Stimulated activated naive CD4-positive, alpha-beta T cell treated with Interleukin-2 at 50 U/mL for 16 hours (primary cell): ENCODE data around the gene ESAM.

Experiments used
- DNase-seq: peaks from one replicate; lab custom pipeline; 2025; lab: John Stamatoyannopoulos, UW

Gene ESAM

DNA sequence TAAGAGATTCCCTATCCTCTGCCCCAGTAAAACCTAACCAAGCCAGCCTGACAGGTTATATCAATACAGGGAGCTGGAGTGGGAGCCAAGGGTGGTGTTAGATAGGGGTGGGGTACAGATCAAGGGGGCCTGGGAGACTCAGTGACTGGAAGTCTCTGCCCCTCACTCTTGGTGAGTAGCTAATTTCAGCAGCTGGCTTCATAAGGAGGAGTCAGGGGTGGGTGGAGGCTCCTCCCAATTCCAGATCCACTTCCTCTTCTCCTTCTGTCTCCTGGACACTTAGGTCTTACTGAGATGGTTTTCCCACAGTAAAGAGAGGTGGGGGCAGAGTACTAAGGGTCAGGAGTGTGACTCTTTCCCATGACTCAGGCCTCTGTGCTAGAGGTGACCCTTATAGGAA lies 8.9 kb downstream of the ESAM start:
- no peak for DNase-seq

DNA sequence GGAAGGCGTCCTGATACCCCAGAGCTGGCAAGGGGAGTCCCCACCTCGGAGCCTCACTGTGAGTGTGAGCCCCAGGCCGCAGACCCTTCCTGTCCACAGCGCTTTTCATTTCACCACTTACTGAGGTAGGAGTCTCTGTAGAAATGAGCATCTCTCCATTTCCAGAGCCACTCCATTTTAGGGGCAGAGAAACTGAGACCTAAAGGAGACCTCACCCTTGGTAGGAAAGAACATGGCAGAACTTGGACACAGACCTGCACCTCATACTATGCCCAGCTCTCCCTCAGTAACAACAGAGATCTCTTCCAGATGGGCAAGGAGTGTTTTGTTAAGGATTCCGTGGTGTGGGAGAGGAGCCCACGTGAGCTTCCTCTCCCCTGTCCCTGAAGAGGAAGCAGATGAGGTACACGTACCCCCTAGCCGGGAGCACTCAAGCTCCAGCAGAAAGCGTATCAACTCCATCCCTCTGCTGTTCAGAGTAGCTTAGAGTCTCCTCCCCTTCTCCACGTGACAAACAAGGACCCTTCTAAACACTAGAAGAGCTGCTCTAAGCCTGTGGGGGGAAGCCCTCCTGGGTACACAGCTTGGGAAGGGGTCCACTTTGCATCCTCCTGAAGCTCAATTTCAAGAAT lies 9.5 kb downstream of the ESAM start:
- no peak for DNase-seq

DNA sequence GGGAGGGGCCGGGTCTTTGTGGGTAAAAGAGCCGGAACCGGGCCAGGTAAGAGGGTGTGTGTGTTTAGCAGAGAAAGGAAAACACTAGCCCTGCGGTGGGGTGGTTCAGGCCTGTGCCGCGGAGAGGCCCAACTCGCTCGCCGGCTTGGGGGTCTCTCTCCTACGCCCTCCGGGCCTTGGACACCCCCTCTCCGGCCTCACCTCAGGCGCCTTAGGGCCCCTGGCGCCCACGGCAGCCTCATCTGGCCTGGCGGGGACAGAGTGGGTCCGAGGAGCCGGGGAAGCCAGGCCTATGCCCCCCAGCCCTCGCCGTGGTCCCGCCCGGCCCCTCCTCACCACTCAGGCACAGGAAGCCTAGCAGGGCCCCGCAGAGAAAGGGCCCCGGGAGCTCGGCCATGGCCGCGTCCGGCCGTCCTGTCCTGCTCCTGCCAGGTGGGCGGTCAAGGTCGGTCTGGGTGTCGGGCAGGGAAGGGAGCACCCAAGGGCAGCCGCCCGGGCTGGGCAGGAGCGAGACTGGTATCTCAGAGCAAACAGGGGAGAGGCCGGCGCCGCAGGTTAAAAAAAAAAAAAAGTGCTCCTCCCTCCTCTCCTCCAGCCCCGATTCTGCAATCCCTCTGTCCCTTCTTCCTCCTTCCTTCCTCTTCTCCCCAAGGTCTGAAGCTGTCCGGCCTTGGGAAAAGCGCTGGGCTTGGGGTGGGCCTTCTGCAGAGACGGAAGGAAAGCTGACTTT lies 10.2 kb downstream of the ESAM start, which contains the start of gene VSIG2:
VSIG2 (minus strand) TSS at position 515 of the 730 bp plus-strand sequence; CDS start at position 397, 118 bp downstream.
- DNase-seq: no peak

DNA sequence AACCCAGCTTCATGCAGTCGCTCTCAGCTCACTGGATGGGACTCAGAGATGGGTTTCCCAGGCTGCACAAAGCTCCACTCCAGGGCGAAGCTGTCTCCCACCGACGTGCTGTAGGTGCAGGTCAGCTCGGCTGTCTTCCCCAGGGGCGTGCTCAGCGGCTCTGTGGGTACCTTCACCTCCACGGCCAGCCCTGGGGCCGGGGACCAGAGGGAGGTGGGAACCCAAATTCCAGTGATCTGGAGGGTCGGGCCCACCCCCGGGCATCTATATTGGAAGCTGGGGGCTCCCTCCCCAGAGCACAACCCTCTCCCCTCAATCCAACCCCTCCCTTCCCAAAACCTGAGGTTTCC lies 10.7 kb downstream of the ESAM start:
- no peak for DNase-seq

DNA sequence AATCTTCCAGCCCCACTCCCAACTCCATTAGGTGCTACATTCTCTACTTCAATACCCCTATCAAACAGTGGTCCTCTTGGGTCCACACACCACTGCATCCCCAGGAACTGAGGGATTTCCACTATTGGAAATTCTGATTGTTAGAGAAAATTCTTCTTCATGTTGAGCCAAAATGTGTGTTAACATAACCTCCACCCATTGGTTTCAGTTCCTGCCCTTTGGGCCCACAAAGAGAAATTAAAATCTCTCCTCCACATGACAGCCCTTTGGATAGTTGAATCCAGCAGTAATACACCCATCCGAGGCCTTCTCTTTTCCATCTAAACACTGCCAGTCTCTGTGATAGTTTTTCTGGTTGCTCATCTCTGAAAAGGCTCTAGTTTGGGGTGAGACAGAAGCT lies 12.2 kb downstream of the ESAM start:
- no peak for DNase-seq

DNA sequence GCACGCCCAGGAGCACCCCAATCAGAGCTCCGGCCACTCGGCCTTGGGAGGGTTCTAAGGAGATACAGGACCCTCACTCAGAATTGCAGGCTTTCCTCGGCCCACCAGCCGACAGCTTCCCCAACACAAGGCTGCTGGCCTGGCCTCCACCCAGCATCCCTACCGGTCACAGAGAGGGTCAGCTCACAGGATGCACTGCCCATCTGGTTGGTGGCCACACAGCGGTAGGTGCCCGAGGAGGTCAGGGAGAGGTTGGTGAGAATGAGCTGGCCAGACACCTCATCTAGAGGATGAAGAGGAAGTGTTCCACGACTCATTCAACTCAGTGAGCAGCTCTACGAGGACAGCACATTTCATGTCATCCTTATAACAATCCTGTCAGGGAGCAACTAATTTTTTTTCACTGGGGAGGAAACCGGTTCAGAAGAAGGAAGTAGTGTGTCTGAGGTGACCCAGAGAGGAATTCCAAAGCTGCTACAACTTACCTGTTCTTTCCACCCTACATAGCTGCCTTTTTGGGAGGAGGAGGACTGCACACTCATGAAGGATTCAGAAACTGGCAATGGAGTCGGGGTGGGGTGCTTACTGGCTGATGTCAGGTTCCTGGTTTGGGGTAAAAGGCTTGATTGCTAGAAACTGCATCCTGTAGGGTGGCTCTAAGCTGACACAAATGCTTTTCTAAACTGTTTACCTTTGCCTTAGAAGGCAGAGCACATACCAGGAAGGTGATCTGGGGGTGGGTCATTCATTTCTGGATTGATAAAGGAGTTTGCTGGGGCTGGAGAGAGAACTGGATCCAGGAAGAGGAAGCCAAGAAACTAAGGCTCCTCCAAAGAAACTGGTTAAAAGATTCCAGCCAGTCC lies 13.4 kb downstream of the ESAM start:
- no peak for DNase-seq

DNA sequence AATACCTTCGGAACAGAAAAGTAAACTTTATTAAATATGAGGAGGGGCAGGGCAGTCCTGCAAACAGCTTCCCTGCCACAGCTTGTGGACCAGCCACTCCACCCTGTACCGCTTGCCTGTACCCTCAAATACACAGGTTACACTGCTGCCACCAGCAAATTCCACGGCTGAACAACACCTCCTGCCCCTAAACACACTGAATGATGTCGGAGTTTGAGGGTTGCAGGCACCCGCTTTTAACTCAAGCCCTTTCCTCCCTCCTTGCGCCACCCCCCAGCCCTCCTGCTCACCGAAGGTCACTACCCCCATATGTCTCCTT lies 14.0 kb downstream of the ESAM start:
- DNase-seq: no peak

DNA sequence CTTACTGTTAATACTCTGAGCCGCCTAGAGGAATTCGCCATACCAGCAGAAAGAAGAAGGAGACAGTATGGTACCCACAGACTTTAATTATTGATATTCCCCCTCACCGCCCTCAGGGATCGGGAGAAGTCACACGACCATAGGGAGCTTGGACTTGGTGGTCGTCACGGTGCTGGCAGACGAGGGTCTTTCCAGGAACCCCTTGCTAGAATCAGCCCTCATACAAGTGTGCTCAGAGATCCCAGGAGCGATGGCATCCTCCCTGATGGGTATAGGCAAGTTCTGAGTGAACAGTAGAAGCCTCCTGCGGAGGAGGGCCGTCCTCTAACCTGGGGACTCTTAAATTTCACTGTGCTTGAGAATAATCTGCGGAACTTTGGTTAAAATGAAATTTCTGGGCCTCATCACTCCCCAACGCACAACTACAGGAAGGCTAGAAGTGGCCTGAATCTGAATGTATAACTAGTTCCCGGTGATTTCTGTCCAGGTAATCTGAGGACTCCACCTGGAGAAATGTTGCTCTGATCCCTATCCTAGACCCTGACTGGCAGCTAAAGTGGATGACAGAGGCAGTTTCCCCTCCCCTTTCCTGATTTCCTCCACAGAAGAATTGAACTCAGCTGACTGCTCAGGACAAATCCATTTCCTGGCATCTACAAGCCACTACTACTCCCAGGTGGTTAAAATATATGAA lies 14.5 kb downstream of the ESAM start:
- DNase-seq: no peak

DNA sequence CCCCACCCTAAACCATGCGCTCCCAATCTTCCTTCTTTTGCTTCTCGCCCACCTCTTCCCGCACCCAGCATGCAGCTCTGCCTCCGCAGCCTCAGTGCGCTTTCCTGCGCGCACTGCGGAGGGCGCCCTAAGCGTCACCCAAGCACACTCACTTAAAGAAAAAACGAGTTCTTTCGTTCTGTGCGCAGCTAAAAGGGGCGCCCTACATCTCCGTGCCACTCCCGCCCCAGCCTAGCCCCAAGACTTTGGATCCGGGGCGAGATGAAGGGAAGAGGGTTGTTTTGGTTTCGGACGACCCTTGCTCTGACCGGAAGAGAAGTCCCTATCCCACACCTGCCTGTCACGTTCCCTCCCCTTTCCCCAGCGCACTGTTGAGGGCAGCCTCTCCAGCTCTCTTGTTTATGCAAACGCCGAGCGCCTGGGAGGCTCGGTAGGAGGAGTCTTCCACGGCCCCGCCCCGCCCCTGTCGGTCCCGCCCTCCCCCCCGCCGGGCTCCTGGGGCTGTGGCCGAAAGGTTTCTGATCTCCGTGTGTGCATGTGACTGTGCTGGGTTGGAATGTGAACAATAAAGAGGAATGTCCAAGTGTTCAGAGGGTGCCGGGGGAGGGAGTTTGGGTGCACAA lies 15.4 kb downstream of the ESAM start:
- DNase-seq: peak; percentile 77

DNA sequence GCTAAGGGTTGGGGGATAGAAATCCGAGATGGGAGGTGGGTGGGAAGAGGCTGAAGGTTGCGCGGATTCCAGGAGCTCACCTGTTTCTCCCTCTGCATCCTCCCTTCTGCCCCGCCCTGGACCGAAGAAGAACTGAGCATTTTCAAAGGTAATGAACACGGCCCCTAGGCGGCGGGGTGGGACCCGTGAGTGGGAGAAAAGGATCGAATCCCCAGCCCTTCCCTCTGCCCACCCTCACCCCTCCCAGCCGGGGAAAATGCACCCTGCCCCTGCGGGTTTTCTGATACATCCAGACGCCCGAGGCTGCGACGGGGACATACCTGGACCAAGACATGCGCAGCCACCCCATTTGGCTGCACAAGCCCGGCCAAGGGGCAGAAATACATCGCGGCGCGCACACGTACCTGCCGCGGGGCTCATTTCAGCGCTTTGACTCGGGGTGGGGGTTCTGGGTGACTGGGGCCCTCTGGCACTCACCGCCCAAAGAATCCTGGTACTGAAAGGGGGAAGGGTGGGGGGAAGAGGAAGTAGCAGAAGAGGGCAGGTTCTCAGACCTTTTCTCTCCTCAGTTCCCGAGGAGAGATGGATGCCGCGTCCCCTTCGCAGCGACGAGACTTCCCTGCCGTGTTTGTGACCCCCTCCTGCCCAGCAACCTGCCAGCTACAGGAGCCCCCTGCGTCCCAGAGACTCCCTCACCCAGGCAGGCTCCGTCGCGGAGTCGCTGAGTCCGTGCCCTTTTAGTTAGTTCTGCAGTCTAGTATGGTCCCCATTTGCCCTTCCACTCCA lies 16.1 kb downstream of the ESAM start:
- DNase-seq: peak; percentile 11

DNA sequence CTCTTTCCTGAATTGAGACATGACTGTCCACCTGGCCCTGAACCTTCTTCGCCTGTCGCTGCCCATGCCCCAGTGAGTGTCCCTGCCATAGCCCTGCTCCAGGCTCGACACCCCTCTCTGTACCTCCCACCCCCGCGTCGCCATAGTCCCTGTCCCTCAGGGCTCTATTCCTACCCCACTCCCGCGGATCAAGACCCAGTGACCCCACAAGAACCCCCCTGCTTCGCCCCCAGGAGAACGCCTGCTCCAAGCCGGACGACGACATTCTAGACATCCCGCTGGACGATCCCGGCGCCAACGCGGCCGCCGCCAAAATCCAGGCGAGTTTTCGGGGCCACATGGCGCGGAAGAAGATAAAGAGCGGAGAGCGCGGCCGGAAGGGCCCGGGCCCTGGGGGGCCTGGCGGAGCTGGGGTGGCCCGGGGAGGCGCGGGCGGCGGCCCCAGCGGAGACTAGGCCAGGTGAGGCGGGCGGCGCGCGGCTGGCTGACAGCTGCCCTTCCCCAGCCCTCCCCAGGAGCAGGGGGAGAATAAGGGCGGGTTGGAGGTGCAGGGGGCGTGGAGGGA lies 16.7 kb downstream of the ESAM start:
- no peak for DNase-seq

DNA sequence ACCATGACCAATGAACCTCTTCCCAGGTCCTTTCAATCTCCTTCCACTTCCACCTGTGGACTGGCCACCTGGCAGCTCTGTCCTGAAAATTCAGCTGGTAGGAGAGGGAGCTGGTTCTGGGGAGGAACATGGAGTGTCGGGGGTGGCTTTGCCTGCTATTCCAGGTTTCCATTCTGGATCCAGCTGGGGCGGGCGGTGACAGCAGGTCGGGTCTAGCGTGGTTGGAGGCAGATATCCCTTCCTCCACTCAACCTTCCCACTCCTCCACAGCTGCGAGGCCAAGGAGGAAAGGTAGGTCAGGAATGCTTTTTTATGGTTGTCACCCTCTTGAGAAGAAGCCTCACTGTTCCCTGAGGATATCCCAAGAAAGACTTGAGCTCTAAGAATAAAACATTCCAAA lies 19.0 kb downstream of the ESAM start:
- DNase-seq: no peak

DNA sequence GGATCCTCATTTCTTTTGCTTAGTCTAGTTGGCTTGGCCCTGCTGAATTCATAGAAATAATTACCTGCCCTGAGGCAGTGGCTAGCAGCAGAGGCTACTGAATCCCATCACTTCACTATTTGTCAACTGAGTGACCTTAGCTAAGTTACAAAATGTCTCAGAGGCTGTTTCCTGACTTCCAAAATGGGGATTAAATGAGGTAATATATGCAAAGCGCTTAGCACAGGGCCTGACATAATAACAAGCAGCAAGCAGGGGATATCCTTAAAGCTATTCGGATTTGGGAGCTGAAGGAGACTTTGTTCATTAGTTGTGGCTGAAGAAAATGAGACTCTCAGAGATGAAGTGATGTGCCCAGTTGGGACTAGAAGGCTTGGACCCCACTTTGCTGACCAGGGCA lies 19.5 kb downstream of the ESAM start:
- DNase-seq: no peak

DNA sequence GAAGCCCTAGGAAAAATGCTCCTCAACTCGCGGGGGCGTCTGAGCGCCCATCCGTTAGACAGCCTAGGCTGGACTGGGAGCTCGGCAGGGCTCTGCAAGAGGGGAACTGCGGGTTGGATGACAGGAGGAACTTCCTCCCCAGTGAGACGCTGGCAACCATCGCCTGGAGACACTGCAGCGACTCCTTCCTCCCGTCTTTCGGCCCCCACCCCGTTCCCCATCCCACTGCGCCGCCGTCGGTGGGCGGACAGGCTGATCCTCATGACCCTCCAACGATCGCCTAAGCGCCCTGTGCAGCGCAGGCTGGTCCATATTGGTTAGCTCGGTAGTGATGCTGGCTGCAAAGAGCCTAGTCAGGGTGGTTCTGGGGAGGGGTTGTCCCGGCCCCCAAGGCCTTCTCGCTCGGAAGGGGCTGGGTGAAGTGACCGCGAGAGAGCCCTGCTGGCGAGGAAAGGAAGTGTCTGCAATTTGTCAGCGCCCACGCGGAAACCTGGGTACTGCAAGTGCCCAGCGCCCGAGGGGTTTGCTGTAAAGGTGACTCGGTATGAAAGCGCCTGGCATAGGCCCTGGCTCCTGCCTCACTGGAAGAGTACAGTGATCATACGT lies 21.7 kb downstream of the ESAM start:
- DNase-seq: peak; percentile 47

DNA sequence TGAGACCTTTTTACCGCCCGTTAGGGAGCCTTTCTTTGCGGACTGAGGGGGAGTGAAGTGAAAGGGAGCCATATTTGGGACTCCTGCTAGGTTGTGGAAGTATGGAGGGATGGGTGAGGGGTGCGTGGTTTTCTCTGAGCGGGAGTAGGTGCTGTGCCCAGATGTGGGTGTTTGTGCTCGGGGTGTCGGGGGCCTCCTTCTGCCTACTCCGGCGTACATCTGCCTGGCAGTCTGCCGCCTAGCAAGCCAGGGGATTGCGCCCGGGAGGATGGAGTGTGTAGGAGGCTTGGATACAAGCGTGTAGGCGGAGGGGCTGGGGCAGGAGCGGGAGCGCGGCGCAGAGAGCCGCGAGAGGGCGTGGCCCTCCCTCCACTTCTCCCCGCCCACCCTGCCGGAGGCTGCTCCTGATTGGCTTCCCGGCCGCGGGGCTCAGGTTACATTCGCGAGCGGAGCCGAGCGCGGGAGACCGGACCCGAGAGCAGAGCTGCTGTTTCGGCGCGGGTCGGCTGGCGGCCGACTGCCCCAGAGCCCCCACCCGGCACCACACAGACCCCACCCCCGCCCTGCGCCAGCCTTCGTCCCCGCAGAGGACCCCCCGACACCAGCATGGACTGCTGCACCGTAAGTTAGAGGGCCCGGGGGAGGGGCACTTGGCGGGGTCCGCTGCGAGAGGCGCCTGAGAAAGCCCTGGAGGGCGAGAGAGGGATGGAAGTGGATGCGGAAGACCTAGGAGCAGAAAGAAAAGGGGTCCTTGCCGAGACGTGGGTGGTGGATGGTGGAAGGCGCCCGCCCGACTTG lies 22.4 kb downstream of the ESAM start, which contains the start of gene NRGN:
NRGN (plus strand) TSS at position 464 of the 798 bp plus-strand sequence; CDS start at position 607, 143 bp downstream.
- peak; percentile 76 for DNase-seq

DNA sequence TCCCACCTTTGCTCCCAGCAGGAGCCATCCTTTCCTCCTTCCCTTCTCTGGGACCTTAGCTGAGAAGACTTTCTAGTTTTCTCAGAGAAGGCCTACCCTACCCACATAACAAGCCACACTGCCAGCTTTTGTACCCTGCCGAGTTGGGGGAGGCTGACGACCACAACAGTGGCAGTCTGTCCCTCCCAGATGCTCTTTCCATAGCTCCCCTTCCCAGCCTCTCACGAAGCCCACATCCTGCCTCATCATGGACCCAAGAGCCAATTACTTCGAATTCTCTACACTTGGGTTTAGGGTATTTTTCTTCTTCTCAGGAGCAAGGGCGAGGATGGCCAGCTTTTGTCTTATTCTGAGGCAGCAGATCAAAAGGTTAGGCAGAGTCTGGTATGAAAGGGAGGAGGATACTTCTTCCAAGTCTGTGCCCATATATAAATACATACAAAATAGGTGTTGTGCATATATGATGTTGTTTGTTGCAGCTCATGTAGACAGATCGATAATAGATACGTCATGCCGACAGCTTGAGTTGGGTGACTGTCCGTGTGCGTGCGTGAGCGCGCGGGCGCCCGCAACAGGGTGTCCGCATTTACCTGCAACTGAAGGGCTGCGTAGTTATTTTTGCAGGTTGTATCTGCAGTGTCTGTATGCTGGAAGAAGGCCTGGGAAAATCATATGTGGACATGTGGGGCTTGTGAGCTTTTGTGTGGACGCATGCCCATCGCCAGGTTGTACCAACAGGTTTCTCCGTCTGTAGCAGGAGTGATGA lies 23.2 kb downstream of the ESAM start:
- DNase-seq: no peak

DNA sequence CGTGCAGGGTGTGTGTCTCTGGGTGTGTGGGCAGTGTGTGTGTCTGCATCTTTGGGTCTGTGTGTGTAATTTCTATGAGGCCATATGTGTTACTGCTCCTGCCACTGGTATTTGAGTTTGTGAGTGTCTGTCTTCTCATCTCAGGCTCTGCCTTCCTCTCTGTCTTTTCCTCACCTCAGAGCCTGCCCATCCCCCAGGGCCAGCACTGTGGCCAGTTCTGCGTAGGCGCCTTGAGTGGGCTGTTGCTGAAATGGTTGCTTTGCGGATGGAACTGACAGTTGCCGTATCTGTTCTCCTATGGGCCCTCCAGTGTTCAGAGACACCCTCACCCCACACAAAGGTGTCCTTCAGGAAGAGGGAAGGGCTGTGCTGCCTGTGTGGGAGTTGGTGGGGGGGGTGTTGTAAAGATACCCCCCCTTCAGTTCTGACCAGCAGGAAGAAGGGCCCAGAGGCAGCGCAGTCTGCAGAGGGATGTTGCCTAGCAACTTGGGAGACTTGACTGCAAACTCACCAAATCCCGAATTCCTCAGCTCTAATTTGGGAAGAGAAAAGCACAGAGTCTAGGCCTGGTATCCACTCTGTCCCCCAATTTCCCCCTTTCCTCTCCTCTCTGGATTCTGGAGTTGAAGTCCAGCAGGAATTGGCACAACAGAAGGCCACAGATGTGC lies 24.3 kb downstream of the ESAM start:
- DNase-seq: no peak

DNA sequence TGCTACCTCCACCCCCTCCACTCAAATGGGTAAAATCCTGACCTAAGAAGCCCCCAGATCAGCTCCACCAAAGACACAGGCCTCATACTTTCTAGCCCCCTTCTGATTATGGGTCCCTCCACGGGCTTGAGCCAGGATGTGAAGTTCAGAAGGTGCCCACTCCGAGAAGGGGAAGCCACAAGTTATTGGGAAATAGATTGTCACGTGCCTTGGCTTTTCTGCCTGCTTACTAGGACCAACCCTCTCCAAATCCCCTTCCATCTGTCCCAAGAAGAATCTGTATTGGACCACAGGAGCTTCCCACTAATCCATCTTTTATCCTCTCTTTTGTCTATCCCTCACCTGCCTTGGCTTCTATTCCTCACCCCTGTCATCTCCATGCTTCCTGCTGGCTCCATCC lies 25.4 kb downstream of the ESAM start:
- DNase-seq: no peak
